DMS114 treated with DMSO at 0.1 percent for 48 hours (cell line): Measurements from ENCODE around the gene SEC31A.
"Not testable (repeated sequence)": the region's sequence is repeated elsewhere in the genome, so short reads cannot be mapped to it uniquely, and the experiment has no call there.

Experiments
- DNase-seq: peaks from one replicate; lab custom pipeline; 2025; ENCODE audit not compliant: unreplicated experiment; lab: John Stamatoyannopoulos, UW

SEC31A gene

DNA sequence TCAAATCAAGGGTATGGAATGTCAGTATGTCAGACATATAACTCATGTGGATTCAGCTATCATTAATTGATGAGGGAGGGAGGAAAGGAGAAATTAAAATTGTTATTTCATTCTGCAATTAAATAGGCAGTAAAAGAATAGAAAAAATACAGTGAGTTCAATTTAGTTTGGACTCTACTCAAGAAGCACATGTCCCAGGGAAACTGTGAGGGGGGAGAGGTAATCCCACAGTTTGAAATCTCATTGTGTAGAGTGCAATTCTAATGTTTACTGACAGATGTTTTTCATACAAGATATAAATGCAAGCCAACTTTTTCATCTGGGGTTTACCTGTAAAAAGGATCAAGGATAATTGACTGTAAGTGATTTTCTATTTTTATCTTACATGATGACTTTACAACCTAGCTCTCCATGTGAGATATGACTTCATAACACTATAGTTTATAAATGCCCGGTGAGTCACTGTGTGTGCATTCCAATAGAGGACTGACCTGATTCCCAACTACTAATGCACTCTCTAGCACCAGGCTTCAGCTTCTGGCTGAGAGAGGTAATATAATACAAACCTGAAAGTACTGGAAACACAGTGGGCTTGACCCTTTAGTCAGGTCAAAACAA lies 57.1 kb downstream of the SEC31A start:
- no peak for DNase-seq

GRCh38 chr4:82833060-82833459 lies 57.9 kb downstream of the SEC31A start:
- not testable (repeated sequence) for DNase-seq

DNA sequence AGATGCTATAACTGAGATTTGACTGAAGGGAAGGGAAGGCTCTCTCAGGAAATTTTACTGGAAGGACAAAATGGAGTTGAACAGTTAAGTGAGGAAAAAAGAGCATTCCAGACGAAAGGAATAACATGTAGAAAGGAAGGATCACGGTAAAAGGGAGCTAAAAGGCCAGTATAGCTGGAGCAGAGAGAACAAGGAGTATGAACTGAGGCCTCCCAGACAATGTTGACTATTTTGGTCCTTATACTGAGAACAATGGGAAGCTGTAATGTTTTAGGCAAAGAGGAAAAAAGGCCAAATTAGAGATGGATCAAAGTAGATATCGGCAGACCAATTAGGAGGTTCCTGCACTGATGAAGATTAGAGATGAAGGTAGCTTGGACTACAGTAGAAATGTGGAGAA lies 65.5 kb downstream of the SEC31A start:
- no peak for DNase-seq

DNA sequence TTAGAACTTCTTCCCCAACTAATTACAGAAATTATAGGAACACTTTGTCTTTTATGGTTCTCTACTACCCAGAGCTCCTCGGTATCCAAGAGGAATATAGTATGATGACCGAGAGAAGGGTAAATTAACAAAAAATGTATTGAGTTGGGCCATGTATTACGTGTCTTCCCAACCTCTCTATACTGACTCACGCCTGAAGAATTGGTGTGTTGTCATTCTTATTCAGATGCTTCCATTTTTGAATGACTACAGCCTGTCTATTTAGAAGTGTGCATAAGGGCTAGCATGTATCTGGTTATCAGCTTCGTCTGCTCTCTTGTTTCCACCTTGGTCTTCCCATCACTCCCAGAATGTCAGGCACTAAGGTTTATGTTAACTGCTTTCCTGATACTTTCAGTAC lies 67.9 kb downstream of the SEC31A start:
- no peak for DNase-seq

DNA sequence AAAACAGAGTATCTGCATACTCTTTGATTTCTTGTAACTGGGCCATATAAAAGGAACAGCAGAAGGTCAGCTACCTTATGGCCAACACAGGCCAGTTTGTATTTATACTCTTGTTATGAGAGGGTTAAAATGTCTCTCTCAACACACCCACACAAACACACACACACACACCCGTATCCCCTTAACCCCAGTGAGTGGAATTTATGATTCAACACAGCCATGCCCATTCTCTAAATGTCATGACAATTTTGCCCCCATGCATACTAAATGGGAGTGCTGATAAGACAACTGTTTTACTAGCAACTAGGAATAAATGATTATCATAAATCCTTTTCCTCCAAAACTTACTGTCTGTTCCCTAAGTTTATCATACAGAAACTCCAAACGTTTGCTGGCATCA lies 70.3 kb downstream of the SEC31A start:
- DNase-seq, result no peak

DNA sequence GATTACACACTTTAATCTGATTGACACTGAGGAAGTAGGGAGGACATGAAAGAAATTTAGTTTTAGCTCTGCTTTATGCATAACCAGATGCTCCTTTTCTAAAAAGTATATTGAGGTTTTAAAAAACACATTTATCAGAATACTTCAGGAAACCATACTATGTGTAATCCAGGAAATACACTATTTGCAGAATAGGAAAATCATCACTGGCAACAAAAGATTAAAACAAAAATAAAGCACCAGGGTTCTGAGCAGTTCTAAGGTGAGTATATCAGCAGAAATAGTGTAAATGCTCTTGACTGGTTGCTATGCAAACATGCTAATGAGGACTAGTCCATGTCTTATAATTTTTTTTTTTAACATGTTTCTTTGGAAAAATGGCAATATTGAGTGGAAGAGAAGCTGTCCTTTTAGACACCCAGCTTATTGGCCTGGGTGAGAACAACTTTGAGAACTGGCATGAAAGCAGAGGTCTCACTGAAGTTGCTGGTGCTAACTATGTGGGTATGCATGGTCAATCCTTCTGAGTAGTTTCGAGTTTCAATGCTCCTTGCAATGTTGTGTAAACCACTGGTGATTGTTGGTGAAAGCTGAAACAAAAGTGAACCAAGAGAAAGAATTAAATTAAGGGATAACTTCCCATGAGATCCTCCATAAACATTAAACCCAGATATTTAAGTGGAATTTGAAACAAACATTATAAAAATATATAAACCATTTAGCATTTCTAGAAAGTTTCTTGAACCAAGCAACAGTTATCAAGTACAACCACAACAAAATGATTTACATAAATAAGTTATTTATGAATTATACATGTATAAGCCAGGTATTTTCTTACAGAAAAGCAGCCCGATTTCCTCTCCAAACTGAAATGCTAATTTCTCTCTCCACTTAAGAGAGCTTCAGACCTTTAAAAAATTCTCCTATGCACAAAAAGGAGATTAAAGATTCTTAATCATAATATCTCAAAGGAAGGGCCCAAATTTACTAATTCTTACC lies 72.0 kb downstream of the SEC31A start:
- no peak for DNase-seq

DNA sequence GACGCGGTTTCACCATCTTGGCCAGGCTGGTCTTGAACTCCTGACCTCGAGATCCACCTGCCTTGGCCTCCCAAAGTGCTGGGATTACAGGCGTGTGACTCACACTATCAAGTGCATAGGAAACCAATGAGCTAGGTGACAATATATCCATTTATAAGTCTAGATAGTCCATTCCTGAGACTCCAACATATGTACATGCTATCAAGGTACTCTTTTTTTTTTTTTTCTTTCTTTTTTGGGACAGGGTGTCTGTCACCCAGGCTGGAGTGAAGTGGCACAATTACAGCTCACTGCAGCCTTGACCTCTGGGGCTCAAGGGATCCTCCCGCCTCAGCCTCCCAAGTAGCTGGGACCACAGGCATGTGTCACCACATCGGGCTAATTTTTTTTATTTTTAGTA lies 74.1 kb downstream of the SEC31A start:
- DNase-seq, result not testable (repeated sequence)

DNA sequence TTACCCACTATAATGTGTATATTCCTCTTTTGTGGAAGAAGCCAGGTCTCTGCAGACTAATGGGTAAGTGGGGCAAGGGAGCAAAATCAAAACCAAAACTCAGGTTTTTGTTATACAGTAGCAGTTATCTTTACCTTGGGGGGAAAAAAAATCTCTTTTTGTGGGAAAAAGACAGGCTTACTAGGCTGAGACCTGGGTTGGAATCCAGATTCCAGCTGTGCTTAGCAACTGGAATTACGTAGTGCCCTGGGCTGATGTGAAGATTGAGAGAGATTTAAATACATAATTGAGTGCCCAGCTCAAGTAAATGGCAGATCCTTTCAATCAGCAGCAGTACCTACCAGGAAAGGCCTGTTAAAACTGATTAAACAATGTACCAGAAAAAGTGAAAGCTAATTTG lies 76.9 kb downstream of the SEC31A start:
- DNase-seq, result no peak

- no peak for DNase-seq
Observed at GRCh38 chr4:82811838-82812341, 79.1 kb downstream of the SEC31A start.

GRCh38 chr4:82811392-82811791 lies 79.6 kb downstream of the SEC31A start:
- no peak for DNase-seq

- no peak for DNase-seq
Observed at GRCh38 chr4:82810176-82810575, 80.8 kb downstream of the SEC31A start.

DNA sequence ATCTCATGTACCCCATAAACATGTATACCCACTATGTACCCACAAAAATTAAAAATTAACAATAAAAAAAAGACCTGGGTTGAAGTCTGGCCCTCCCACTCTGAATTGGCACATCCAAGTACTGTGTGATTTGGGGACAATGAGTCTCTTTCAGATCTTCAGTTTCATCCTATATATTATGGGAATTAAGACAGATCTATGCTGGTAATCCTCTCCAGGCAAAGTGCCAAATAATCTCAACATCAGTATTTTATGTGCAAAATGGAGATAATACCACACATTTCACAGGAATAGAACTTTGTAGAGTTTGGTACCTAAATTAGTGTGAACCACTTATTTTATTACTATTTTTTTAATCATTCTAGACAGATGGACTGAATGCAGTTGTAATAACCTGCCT lies 81.3 kb downstream of the SEC31A start:
- no peak for DNase-seq

GRCh38 chr4:82803746-82804145 lies 87.2 kb downstream of the SEC31A start:
- DNase-seq, result no peak

DNA sequence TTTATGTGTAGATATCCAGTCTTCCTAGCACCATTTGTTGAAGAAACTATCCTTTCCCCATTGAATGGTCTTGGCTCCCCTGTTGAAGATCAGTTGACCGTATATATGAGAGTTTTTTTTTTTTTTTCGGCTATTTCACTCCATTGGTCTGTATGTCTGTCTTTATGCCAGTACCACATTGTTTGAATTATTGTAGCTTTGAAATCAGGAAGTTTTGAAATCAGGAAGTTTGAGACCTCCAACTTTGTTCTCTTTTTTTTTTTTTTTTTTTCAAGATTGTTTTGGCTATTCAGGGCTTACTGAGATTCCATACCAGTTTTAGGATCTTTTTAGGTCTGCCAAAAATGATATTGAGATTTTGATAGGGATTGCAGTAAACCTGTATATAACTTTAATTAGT lies 88.0 kb downstream of the SEC31A start:
- no peak for DNase-seq

GRCh38 chr4:82801910-82802521 lies 88.9 kb downstream of the SEC31A start:
- peak; percentile 8 for DNase-seq

- no peak for DNase-seq
Observed at GRCh38 chr4:82799006-82799881, 91.7 kb downstream of the SEC31A start.

DNA sequence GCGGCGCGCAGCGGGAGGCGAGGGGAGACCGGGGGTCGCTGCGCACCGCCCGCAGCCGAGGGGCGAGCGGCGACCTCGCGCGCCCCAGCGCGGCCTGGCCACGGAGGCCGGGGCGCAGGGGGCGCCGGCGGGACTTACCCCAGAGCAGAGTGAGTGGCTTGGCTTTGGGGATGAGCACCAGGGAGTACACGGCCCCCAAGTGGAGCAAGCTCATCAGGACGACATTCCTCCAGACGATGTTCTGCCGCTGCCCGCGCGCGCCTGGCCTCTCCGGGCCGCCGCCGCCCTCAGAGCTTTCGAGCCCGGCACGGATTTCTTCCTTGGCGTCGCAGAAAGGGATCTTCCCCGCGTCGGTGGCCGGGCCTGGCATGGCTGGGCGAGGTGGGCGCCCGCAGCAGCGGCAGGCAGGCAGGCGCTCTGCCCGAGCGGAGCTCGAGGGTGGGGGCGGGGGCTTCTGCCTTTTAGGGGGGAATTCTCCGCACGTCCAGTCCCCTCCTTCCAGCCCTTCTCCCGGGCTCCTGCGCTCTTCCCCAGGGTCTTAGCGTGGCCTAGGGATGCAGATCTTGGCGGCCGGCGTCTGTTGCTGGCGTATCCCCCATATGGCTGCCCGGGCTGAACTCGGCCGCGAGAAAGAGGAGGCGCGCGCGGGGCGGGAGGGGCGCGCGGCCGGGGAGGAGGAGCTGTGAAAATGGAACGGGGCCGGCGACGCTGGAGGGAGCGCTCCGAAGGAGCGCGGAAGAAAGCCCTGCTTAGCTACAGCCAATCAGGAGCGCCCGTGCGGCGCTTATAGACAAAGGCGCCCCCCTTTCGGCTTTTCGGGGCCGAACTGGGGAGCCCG lies 92.6 kb downstream of the SEC31A start, which contains the start of gene SCD5:
Gene SCD5 (minus strand): TSS at position 629 of the 838 bp plus-strand sequence. CDS start 259 bp downstream, at position 370.
- DNase-seq, result no peak

- DNase-seq, result no peak
Observed at GRCh38 chr4:82797405-82798111, 93.4 kb downstream of the SEC31A start.

- no peak for DNase-seq
Observed at GRCh38 chr4:82797040-82797404, 93.9 kb downstream of the SEC31A start.
